NCI-H446 (cell line): ENCODE data around the gene DRAM2.
"Not testable (repeated sequence)": the region's sequence is repeated elsewhere in the genome, so short reads cannot be mapped to it uniquely, and the experiment has no call there.

Source experiments
- DNase-seq, 2 experiments: peaks; one replicate each; lab custom pipeline; 2025; lab: John Stamatoyannopoulos, UW

The DRAM2 gene

DNA sequence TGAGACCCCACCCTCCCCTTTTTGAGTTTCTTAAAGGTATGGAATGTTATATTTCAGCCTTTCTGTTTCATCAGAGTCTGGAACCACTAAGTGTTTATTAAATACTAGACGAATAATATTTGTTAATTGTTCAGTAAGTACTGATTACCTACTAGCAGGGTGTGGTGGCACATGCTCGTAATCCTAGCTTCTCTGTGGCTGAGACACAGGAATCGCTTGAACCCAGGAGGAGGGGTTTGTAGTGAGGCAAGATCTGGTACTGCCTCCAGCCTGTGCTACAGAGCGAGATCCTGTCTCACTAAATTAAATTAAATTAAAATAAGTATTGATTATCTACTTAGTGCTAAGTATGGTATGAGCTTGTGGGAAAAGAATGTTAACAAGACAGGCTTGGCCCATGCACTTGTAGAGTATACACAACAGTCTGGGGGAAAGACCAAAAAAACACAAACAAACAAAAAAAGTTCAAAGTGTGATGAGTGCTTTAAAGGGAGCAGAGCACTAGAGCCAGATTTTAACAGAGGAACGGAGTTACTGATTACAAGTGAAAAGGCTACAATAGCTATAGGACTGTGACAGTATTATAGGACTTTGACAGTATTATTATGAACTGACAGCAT is 2.6 kb upstream of the DRAM2 start:
- no peak for DNase-seq

GRCh38 chr1:111141245-111142220 is 1.6 kb upstream of the DRAM2 start:
- DNase-seq = no peak

- DNase-seq = no peak
Measured at GRCh38 chr1:111140680-111140967, 731 bp upstream of the DRAM2 start.

DNA sequence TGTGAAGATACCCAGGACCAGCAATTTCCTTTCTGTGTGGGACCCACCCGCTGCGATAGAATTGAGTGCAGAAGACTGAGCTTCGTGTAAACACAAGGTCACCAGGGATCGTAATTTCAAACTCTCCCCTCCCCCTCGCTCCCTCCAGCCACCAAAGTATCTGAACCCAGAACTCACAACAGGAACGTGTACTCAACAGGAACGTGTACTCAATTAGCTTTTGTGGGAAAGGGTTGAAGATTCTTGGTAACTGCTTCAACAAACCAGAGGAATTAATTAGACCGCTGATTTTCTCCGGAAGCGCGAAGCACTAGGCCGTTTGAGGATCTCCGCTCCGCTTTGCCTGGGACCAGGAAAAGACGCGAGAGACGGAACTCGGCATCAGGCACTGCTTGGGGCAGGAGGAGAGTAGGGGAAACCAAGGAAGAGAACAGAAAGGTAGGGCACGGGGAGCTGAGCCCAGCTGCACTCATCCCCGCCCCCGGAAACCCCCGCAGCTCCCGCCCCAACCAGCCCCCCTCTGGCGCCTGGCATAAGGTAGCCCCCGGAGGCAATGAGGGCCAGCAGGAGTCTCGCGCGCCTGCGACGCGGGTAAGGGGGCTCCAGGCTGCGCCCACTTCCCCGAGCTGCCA is 453 bp downstream of the DRAM2 start:
- DNase-seq = peak; percentile 47 to 77

DNA sequence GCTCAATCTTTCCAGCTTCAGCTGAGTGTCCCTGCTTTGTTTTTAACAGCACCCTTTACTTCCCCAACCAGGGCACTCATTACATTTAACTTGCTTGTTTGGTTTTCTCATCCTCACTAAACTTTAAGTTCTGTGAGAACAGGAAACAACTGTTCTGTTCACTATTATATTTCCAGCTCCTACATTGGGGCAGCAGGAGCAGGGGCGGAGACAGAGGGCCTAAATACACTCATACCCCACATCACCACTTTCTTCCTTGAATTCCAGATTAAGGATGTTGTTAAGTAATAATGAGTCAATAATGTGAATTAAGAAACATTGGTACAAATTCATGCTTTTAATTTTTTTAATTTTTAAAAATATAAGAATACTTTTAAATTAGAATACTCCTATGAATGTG is 6.0 kb downstream of the DRAM2 start:
- no peak for DNase-seq

DNA sequence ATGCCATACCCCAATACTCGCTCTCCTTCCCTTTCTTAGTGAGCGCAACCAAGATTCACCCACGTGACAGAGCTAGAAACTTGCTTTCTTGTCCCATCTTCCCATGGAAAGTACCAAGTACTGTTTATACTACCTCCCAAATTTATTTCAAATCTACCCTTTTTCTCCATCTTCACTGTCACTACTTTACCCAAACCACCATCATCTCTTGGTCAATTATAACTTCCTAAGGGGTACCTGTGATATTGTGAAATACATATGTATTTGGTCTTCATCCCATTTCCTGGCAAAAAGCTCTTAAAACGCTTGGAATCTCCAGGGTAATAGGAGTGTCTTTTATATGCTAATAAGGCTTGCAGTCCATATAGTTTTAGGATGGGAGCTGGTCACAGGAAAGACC is 8.2 kb downstream of the DRAM2 start:
- DNase-seq = no peak

DNA sequence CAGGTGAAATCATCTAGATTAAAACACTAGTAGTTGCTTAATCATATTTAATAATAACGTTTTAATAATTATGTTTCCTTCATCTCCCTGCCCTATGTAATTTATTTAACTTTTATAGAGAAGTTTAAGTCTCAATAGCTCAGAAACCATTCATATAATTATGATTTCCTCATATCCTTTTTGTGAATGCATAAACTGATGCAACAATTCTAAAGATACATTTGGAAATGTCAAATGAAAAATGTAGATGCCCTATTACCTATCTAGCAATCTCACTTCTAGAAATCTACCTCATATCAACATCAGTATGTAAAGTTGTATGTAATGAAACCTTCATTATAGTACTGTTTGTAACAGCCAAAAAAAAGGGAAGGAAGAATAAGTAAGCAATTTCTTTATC is 10.5 kb downstream of the DRAM2 start:
- no peak for DNase-seq

GRCh38 chr1:111127923-111128643 is 11.8 kb downstream of the DRAM2 start:
- DNase-seq = no peak

- no peak for DNase-seq
Measured at GRCh38 chr1:111126354-111126753, 13.5 kb downstream of the DRAM2 start.

DNA sequence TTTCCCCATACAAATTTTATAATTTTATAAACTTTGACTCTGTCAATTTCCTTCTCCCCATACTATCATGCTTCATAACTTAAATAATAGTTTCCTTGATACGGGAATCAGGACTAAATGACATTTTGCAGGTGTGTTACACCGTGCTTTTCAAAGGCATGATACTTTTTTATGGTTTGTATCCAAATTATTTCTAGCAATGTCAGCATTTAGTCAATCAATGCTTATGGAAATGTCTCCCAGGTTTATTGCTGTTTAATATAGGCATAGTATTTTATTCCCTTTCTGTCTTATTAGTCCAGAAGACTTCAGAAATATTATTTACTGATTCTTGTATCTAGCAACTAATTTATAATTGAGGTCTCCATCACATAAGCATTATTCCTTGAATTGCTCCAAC is 23.4 kb downstream of the DRAM2 start:
- DNase-seq = no peak

DNA sequence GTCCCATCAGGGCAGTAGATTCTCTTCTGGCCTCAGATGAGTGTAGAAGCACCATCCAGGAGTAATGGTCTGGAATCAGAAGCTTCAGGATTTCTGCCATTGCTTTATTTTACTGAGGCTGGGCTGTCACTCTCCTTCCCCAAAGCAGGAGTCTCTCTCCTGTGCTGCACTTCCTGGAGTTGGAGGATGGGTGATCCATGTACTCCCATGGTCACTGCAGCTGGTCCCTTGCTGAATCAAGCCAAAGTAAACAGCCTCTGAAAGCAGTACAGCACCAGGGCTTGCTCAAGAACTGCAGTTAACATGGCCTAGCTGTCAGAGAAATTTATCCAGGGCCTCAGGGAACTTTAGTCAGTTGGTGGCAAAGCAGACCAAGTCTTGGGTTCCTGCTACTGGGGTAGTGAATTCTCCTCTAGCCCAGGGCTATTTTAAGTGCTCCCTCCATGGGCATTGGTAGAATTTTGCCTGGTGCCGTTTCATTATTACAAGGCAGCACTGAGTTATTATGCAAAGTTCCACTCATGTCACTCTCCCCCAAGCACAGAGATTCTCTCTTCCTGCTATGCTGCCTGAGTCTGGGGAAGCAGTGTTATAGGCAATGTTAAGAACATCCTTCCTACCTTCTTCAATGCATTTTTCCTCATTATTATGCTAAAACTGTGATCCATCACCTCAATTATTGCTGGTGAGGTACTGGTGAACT is 29.5 kb downstream of the DRAM2 start:
- DNase-seq = no peak

- DNase-seq = no peak
Measured at GRCh38 chr1:111104981-111105380, 34.9 kb downstream of the DRAM2 start.

- no peak for DNase-seq
Measured at GRCh38 chr1:111101854-111102642, 37.8 kb downstream of the DRAM2 start.

GRCh38 chr1:111099289-111099688 is 40.6 kb downstream of the DRAM2 start:
- DNase-seq = no peak

DNA sequence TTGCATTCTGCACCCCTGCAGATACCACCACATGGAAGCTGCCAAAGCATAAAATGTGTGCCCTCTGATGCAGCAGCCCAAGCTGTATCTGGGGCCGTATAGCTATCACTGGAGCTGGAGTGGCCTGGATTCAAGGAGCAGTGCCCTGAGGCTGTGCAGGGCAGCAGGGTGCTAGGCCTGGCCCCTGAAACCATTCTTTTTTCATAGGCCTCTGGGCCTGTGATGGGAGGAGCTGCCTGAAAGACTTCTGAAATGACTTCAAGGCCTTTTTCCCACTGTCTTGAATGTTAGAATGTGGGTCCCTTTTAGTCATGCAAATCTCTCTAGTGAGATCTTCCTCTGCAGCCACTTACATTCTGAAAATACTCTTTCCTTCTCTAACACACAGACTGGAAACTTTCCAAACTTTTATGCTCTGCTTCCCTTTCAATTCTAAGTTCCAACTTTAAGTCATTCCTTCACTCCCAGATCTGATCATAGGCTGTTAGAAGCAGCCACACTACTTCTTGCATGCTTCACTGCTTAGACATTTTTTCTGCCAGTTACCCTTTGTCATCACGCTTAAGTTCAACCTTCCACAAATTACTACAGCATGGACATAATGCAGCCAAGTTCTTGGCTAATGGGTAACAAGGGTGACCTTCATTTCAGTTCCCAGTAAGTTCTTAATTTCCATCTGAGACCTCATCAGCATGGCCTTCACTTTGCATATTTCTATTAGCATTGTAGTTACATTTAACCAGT is 42.4 kb downstream of the DRAM2 start:
- no peak for DNase-seq

DNA sequence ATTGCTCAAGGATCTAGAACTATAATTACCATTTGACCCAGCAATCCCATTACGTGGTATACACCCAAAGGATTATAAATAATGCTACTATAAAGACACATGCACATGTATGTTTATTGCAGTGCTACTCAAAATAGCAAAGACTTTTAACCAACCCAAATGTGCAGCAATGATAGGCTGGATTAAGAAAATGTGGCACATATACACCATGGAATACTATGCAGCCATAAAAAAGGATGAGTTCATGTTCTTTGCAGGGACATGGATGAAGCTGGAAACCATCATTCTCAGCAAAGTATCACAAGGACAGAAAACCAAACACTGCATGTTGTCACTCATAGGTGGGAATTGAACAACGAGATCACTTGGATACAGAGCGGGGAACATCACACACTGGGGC is 44.5 kb downstream of the DRAM2 start:
- not testable (repeated sequence) for DNase-seq

GRCh38 chr1:111089638-111090037 is 50.3 kb downstream of the DRAM2 start:
- no peak for DNase-seq

- DNase-seq = no peak
Measured at GRCh38 chr1:111085676-111086075, 54.2 kb downstream of the DRAM2 start.

DNA sequence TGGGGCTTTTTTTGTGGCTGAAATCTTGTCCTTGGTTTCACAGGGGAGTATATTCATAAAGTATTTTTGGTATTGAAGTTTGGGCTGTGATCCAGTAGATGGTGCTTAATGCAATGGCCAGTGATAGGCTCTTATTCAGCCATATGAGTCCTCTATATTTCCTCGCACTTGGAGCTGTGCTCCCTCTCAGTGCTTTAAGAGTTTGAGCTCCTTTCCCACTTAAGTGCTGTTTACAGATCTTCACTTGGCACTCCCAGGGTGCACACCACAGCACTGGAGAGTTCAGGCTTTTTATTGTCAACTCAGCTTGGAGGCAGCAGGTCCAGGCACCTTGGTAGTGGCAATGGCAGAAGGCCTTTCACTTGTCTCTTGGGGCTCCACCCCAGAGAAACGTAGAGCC is 54.9 kb downstream of the DRAM2 start:
- no peak for DNase-seq
